H1 (cell line): ENCODE results near the gene XKR8. TPM values are rescaled to one million over a fixed set of nuclear protein-coding genes. Genes with fewer than 3 reads are reported as not detected.

ENCODE experiments used
- KDM1A ChIP-seq: fragments of 200-600, 300-600 bp; sonication (generic); IDR thresholded peaks from 2 replicates; pipeline ENCODE4 v1.7.1; 2016; ENCODE audit warnings: mild to moderate bottlenecking, low read length, borderline replicate concordance
- PHF8 ChIP-seq: fragments of 200-600 bp; sonication (generic); conservative IDR thresholded peaks from 2 replicates; pipeline ENCODE4 v1.7.1; 2012; ENCODE audit warnings: low read depth, mild to moderate bottlenecking, inconsistent platforms, low read length, moderate library complexity
- RNF2 ChIP-seq: fragments of 200-900, 300-1000 bp; sonication (generic); IDR thresholded peaks from 2 replicates; pipeline ENCODE4 v1.7.1; 2016; ENCODE audit warnings: borderline replicate concordance, low read depth, mild to moderate bottlenecking, antibody characterized with exemption, low read length; ENCODE audit not compliant: poor library complexity, severe bottlenecking; ENCODE audit errors: missing control alignments
- SP1 ChIP-seq: IDR thresholded peaks from 2 replicates; pipeline ENCODE4 v1.6.1; 2011; ENCODE audit warnings: low read depth, low read length
- SRF ChIP-seq: IDR thresholded peaks from 2 replicates; pipeline ENCODE4 v1.6.1; 2011; ENCODE audit warnings: mild to moderate bottlenecking, low read depth, low read length, moderate library complexity
- YY1 ChIP-seq: IDR thresholded peaks from 2 replicates; pipeline ENCODE4 v1.6.1; 2011; ENCODE audit warnings: low read depth, mild to moderate bottlenecking, low read length
- ZNF274 ChIP-seq: IDR thresholded peaks from 2 replicates; pipeline ENCODE4 v1.7.0; 2012; ENCODE audit warnings: low read length, borderline replicate concordance; ENCODE audit errors: extremely low read depth
- polyA plus RNA-seq, 7 experiments: library from polyadenylated mRNA; depleted of rRNA in 3 of 7; stranded (reverse) in 5 of 7; unstranded in 2 of 7; fragments of >200 nt in 5 of 7; fragments of 200-250 nt in 2 of 7; gene quantifications; 1 replicate in 5 of 7; 2 replicates in 1 of 7; 4 replicates in 1 of 7; pipeline versions ENCODE4 v1.2.1 to v1.2.3, GENCODE V29; 2011 to 2013; ENCODE audit warnings: missing spikeins in 2 of 7, mixed read lengths in 2 of 7
- total RNA-seq: library from RNA; stranded (reverse); fragmentation: NEBNext Ultra II Directional; extraction: Animal tissue kit (Norgen Biotek cat#: 25700); gene quantifications from 2 replicates; pipeline ENCODE4 v1.2.1, GENCODE V29; 2021
- TF ChIP-seq, protein P1 (sequence below): IDR thresholded peaks from 2 replicates; pipeline ENCODE4 v1.6.1; 2012; ENCODE audit warnings: inconsistent platforms
- TF ChIP-seq, protein P2 (sequence below): IDR thresholded peaks from 2 replicates; pipeline ENCODE4 v1.6.1; 2011; ENCODE audit warnings: low read depth, mild to moderate bottlenecking, low read length; ENCODE audit not compliant: insufficient read depth

XKR8 gene
- total and polyA plus RNA-seq, 2 of the 8 experiments (the other 6 are each of a cell fraction or from before 2014, with no cell fraction given), result 14.2 to 16.3 TPM

- TF ChIP-seq KDM1A (no peak), PHF8 (no peak), ZNF274 (no peak), RNF2 (no peak), SP1 (no peak), SRF (no peak), YY1 (no peak)
- TF ChIP-seq, protein P1, sequence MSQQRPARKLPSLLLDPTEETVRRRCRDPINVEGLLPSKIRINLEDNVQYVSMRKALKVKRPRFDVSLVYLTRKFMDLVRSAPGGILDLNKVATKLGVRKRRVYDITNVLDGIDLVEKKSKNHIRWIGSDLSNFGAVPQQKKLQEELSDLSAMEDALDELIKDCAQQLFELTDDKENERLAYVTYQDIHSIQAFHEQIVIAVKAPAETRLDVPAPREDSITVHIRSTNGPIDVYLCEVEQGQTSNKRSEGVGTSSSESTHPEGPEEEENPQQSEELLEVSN, result no peak
- TF ChIP-seq, protein P2, sequence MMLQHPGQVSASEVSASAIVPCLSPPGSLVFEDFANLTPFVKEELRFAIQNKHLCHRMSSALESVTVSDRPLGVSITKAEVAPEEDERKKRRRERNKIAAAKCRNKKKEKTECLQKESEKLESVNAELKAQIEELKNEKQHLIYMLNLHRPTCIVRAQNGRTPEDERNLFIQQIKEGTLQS, result no peak
- TF ChIP-seq, all 59 proteins: peak for 0
Measured at GRCh38 chr1:27949027-27949426, 10.7 kb upstream of the XKR8 start (continued).
